GM12878 (cell line): Measurements from ENCODE around the gene MGLL. TPM values are rescaled to one million over a fixed set of nuclear protein-coding genes. Genes with fewer than 3 reads are reported as not detected.

Experiments used
- ATF7 ChIP-seq: fragments of 450-650 bp; IDR thresholded peaks from 2 replicates; pipeline ENCODE4 v1.6.1; 2016; ENCODE audit warnings: low read depth, mild to moderate bottlenecking
- HDAC6 ChIP-seq: fragments of 200-600 bp; sonication (generic); IDR thresholded peaks from one replicate; pipeline ENCODE4 v1.8.0; 2017; ENCODE audit warnings: antibody characterized with exemption; ENCODE audit not compliant: unreplicated experiment
- KLF5 ChIP-seq: fragments of 450-650 bp; IDR thresholded peaks from 2 replicates; pipeline ENCODE4 v1.6.1; 2014; ENCODE audit warnings: mild to moderate bottlenecking; ENCODE audit not compliant: partially characterized antibody
- NRF1 ChIP-seq: conservative IDR thresholded peaks from 2 replicates; pipeline ENCODE4 v1.6.1; 2011; ENCODE audit warnings: mild to moderate bottlenecking, low read depth, low read length, improper control_type of control experiment
- RBBP5 ChIP-seq: fragments of 200-600 bp; sonication (generic); conservative IDR thresholded peaks from 2 replicates; pipeline ENCODE4 v1.6.1; 2016
- SIN3A ChIP-seq: IDR thresholded peaks from 2 replicates; pipeline ENCODE4 v1.6.1; 2012; ENCODE audit warnings: low read depth, low read length, improper control_type of control experiment
- SUPT20H ChIP-seq: IDR thresholded peaks from 2 replicates; pipeline ENCODE4 v1.6.1; 2011; ENCODE audit warnings: low read depth, mild to moderate bottlenecking, low read length, moderate library complexity, borderline replicate concordance; ENCODE audit not compliant: control insufficient read depth
- ZNF207 ChIP-seq: fragments of 450-650 bp; IDR thresholded peaks from 2 replicates; pipeline ENCODE4 v1.6.1; 2014; ENCODE audit warnings: antibody characterized with exemption, mild to moderate bottlenecking, borderline replicate concordance
- ZNF217 ChIP-seq: fragments of 450-650 bp; IDR thresholded peaks from 2 replicates; pipeline ENCODE4 v1.6.1; 2017; ENCODE audit warnings: antibody characterized with exemption, mild to moderate bottlenecking
- ZZZ3 ChIP-seq: IDR thresholded peaks from 2 replicates; pipeline ENCODE4 v1.6.1; 2011; ENCODE audit warnings: low read depth; ENCODE audit not compliant: control insufficient read depth, insufficient read length
- polyA plus RNA-seq, 11 experiments: library from polyadenylated mRNA; depleted of rRNA in 4 of 11; unstranded in 6 of 11; stranded (reverse) in 5 of 11; fragments of >200 nt; fragmentation: Nextera tagmentation in 4 of 11; fragmentation: Illumina TruSeq in 1 of 11; extraction: Ambion mirVana in 4 of 11; extraction: Trizol in 1 of 11; gene quantifications; 1 replicate in 1 of 11; 2 replicates in 10 of 11; pipeline versions ENCODE4 v1.2.1 to v1.2.3, GENCODE V29; 2011 to 2016; ENCODE audit warnings: inconsistent platforms in 2 of 11, missing spikeins in 2 of 11, low read depth in 1 of 11
- total RNA-seq, 4 experiments: library from RNA; depleted of rRNA in 3 of 4; stranded (reverse); fragments of >200 nt in 3 of 4; fragmentation: Illumina TruSeq in 1 of 4; extraction: Trizol in 1 of 4; gene quantifications; 2 replicates each; pipeline versions ENCODE4 v1.2.1 to v1.2.3, GENCODE V29; 2013 to 2021
- TF ChIP-seq, protein P1 (sequence below): IDR thresholded peaks from 2 replicates; pipeline ENCODE4 v1.6.1; 2011; ENCODE audit warnings: borderline replicate concordance, low read depth, mild to moderate bottlenecking, moderate library complexity, mixed read lengths, low read length; ENCODE audit not compliant: insufficient read depth; ENCODE audit errors: extremely low read length
- TF ChIP-seq, protein P2 (sequence below): IDR thresholded peaks from 2 replicates; pipeline ENCODE4 v1.6.1; 2012; ENCODE audit warnings: mild to moderate bottlenecking, low read depth, low read length
- TF ChIP-seq, protein P3 (sequence below): fragments of 450-650 bp; IDR thresholded peaks from 2 replicates; pipeline ENCODE4 v1.6.1; 2018; ENCODE audit warnings: borderline replicate concordance, mild to moderate bottlenecking; ENCODE audit not compliant: partially characterized antibody
- TF ChIP-seq, protein P4 (sequence below): fragments of 450-650 bp; IDR thresholded peaks from 2 replicates; pipeline ENCODE4 v1.6.1; 2016; ENCODE audit warnings: mild to moderate bottlenecking, moderate library complexity, borderline replicate concordance

The MGLL gene
- total and polyA plus RNA-seq, 10 of the 15 experiments (the other 5 are each of a cell fraction or from before 2014, with no cell fraction given): 44.9 to 177 (median 72.9) TPM

DNA sequence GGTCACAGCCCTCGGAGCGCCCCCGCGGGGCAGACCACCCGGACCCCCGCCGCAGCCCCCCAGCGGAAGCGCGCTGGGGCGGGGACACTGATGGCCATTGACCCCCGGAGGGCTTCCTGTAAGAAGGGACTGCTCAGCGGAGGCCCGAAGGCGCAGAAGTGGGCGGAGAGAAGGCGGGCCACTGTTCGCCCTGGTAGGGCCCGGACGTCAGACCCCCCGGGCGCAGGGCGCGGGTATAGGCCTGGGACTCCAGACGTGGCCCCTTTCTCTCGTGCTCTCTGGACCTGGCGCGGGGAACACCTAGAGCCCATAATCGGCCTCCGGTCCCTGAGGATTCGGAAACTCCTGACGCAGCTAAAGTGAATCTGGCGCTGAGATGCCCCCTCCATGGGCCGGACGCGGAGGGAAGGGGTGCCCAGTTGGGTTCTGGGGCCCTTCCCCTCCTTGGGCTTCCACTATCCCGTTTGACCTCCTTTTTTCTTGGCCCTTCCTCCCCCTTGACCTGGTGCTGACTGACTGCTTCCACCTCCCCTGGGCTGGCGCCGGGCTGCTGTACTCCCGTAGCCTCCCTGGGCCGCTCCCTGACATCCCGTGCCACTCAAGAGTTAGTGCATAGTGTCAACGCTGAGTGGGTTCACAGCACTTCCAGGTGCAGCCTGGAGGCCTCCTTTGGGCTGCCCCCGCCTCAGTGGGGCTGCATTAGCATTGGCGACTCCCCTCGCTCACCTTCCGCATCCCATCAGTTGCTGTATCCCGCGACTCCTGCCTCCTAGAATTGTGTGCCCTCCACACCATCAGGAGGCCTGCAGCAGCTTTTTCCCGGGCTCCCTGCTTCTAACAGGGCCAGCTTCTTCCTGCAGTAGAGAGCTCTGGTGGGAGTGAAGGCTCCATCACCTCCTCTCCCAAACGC, 148.9 kb downstream of the MGLL start (continued):
- no peak for TF ChIP-seq SUPT20H
- no peak for TF ChIP-seq ZZZ3
- no peak for TF ChIP-seq HDAC6
- TF ChIP-seq NRF1: no peak
- TF ChIP-seq, protein P1, sequence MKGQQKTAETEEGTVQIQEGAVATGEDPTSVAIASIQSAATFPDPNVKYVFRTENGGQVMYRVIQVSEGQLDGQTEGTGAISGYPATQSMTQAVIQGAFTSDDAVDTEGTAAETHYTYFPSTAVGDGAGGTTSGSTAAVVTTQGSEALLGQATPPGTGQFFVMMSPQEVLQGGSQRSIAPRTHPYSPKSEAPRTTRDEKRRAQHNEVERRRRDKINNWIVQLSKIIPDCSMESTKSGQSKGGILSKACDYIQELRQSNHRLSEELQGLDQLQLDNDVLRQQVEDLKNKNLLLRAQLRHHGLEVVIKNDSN: no peak
- TF ChIP-seq, protein P2, sequence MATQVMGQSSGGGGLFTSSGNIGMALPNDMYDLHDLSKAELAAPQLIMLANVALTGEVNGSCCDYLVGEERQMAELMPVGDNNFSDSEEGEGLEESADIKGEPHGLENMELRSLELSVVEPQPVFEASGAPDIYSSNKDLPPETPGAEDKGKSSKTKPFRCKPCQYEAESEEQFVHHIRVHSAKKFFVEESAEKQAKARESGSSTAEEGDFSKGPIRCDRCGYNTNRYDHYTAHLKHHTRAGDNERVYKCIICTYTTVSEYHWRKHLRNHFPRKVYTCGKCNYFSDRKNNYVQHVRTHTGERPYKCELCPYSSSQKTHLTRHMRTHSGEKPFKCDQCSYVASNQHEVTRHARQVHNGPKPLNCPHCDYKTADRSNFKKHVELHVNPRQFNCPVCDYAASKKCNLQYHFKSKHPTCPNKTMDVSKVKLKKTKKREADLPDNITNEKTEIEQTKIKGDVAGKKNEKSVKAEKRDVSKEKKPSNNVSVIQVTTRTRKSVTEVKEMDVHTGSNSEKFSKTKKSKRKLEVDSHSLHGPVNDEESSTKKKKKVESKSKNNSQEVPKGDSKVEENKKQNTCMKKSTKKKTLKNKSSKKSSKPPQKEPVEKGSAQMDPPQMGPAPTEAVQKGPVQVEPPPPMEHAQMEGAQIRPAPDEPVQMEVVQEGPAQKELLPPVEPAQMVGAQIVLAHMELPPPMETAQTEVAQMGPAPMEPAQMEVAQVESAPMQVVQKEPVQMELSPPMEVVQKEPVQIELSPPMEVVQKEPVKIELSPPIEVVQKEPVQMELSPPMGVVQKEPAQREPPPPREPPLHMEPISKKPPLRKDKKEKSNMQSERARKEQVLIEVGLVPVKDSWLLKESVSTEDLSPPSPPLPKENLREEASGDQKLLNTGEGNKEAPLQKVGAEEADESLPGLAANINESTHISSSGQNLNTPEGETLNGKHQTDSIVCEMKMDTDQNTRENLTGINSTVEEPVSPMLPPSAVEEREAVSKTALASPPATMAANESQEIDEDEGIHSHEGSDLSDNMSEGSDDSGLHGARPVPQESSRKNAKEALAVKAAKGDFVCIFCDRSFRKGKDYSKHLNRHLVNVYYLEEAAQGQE: no peak
- TF ChIP-seq ATF7: no peak
- TF ChIP-seq, protein P3, sequence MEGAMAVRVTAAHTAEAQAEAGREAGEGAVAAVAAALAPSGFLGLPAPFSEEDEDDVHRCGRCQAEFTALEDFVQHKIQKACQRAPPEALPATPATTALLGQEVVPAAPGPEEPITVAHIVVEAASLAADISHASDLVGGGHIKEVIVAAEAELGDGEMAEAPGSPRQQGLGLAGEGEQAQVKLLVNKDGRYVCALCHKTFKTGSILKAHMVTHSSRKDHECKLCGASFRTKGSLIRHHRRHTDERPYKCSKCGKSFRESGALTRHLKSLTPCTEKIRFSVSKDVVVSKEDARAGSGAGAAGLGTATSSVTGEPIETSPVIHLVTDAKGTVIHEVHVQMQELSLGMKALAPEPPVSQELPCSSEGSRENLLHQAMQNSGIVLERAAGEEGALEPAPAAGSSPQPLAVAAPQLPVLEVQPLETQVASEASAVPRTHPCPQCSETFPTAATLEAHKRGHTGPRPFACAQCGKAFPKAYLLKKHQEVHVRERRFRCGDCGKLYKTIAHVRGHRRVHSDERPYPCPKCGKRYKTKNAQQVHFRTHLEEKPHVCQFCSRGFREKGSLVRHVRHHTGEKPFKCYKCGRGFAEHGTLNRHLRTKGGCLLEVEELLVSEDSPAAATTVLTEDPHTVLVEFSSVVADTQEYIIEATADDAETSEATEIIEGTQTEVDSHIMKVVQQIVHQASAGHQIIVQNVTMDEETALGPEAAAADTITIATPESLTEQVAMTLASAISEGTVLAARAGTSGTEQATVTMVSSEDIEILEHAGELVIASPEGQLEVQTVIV: no peak
- TF ChIP-seq, protein P4, sequence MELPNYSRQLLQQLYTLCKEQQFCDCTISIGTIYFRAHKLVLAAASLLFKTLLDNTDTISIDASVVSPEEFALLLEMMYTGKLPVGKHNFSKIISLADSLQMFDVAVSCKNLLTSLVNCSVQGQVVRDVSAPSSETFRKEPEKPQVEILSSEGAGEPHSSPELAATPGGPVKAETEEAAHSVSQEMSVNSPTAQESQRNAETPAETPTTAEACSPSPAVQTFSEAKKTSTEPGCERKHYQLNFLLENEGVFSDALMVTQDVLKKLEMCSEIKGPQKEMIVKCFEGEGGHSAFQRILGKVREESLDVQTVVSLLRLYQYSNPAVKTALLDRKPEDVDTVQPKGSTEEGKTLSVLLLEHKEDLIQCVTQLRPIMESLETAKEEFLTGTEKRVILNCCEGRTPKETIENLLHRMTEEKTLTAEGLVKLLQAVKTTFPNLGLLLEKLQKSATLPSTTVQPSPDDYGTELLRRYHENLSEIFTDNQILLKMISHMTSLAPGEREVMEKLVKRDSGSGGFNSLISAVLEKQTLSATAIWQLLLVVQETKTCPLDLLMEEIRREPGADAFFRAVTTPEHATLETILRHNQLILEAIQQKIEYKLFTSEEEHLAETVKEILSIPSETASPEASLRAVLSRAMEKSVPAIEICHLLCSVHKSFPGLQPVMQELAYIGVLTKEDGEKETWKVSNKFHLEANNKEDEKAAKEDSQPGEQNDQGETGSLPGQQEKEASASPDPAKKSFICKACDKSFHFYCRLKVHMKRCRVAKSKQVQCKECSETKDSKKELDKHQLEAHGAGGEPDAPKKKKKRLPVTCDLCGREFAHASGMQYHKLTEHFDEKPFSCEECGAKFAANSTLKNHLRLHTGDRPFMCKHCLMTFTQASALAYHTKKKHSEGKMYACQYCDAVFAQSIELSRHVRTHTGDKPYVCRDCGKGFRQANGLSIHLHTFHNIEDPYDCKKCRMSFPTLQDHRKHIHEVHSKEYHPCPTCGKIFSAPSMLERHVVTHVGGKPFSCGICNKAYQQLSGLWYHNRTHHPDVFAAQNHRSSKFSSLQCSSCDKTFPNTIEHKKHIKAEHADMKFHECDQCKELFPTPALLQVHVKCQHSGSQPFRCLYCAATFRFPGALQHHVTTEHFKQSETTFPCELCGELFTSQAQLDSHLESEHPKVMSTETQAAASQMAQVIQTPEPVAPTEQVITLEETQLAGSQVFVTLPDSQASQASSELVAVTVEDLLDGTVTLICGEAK: no peak
- TF ChIP-seq ZNF207: no peak
- no peak for TF ChIP-seq KLF5
- TF ChIP-seq SIN3A: no peak
- 0 out of 2 replicates have a peak, but pooled peaks have one; percentile 23 for TF ChIP-seq ZNF217
- no peak for TF ChIP-seq RBBP5
